Measurements from ENCODE around the gene CSRP1. TPM values are rescaled to one million over a fixed set of nuclear protein-coding genes. Genes with fewer than 3 reads are reported as not detected.

CSRP1 gene
- total RNA-seq, 6 experiments from 2014 or later: 54.9 to 158 (median 87.0) TPM

- WGBS (ENCODE audit: insufficient coverage, low coverage, low lambda C conversion rate, missing lambda C conversion rate): 66% methylated on average over 6 of the region's 6 CpGs
- TF ChIP-seq POLR2A (IDR thresholded peaks at IDR 0.05) (no peak), CTCF (IDR thresholded peaks at IDR 0.05) (no peak)
Observed at GRCh38 chr1:201433609-201434008, 73.3 kb downstream of the CSRP1 start.

More at GRCh38 chr1:201433609-201434008, 73.3 kb downstream of the CSRP1 start:
- Histone ChIP-seq H3K9me3 (no peaks in the 10 kb centered on the region), H3K36me3 (no peaks in the 10 kb centered on the region), H3K4me1 (no peaks in the 10 kb centered on the region), H3K4me3 (no peak overlapping the region), H3K27ac (no peak overlapping the region), H3K27me3 (no peaks in the 10 kb centered on the region)
- intact Hi-C loops (cut with DNase I): no loop called here
- ATAC-seq: no peak
- DNase-seq: no peak

Other genes with a start within 250 kb of the CSRP1 start
- not detected for gene PKP1, start 223.6 kb downstream of the CSRP1 start, total RNA-seq
- 1 to 10 TPM in 1 of 6 experiments, under 1 TPM in 2, not detected in 3; 0.18 to 1.1 (median 0.24) TPM for gene TNNT2, start 129.4 kb downstream of the CSRP1 start, total RNA-seq
- 10 to 100 TPM; 12.2 to 26.7 (median 19.4) TPM for gene LAD1, start 107.8 kb downstream of the CSRP1 start, total RNA-seq
- gene TNNI1, start 85.4 kb downstream of the CSRP1 start, total RNA-seq: 1 to 10 TPM in 1 of 6 experiments, under 1 TPM in 2, not detected in 3; 0.26 to 2.0 (median 0.37) TPM
- gene PHLDA3, start 37.9 kb downstream of the CSRP1 start, total RNA-seq: 10 to 100 TPM in 1 of 6 experiments, 1 to 10 TPM in 5; 1.0 to 10.9 (median 2.7) TPM
- 1 to 10 TPM; 2.1 to 7.4 (median 3.7) TPM for gene NAV1, start 32.0 kb upstream of the CSRP1 start, total RNA-seq

All from right lobe of liver (tissue), 6 donors.